CD4-positive, alpha-beta T cell treated with Interleukin-4 for 1 hour (primary cell): Measurements from ENCODE around the gene SBNO1.
A peak's percentile ranks its signal among the peaks of the same experiment; 100 is the strongest.
"Not testable (repeated sequence)": the region's sequence is repeated elsewhere in the genome, so short reads cannot be mapped to it uniquely, and the experiment has no call there.

ENCODE experiments used
- DNase-seq, 2 donors: peaks; one replicate each; pipeline ENCODE4 v3.0.0-alpha.2; 2020 to 2022

The SBNO1 gene

GRCh38 chr12:123388177-123388950 is 23.7 kb upstream of the SBNO1 start:
- peak; percentile 65 to 81 for DNase-seq

- DNase-seq: peak in 1 of 2 donors; percentile 15
These were observed 23.0 kb upstream of the SBNO1 start for GRCh38 chr12:123387508-123388176.

GRCh38 chr12:123385536-123385935 is 20.9 kb upstream of the SBNO1 start:
- not testable (repeated sequence) for DNase-seq

GRCh38 chr12:123384994-123385376 is 20.3 kb upstream of the SBNO1 start:
- DNase-seq: no peak

- no peak for DNase-seq
These were observed 19.8 kb upstream of the SBNO1 start for GRCh38 chr12:123384318-123384993.

- no peak for DNase-seq
These were observed 18.0 kb upstream of the SBNO1 start for GRCh38 chr12:123382684-123383083.

- DNase-seq: no peak
These were observed 14.7 kb upstream of the SBNO1 start for GRCh38 chr12:123379391-123379790.

GRCh38 chr12:123372415-123372814 is 7.8 kb upstream of the SBNO1 start:
- DNase-seq: not testable (repeated sequence)

GRCh38 chr12:123371667-123372368 is 7.2 kb upstream of the SBNO1 start:
- DNase-seq: not testable (repeated sequence)

GRCh38 chr12:123369229-123369628 is 4.6 kb upstream of the SBNO1 start:
- DNase-seq: no peak

GRCh38 chr12:123368431-123368830 is 3.8 kb upstream of the SBNO1 start:
- not testable (repeated sequence) for DNase-seq

GRCh38 chr12:123367511-123367910 is 2.9 kb upstream of the SBNO1 start:
- DNase-seq: no peak

- peak; percentile 99 for DNase-seq
These were observed 624 bp upstream of the SBNO1 start for GRCh38 chr12:123365025-123365917.

- peak in 1 of 2 donors; percentile 20 for DNase-seq
These were observed 711 bp downstream of the SBNO1 start for GRCh38 chr12:123363740-123364531.

- DNase-seq: peak in 1 of 2 donors; percentile 37
These were observed 1.3 kb downstream of the SBNO1 start for GRCh38 chr12:123363390-123363739.

- DNase-seq: no peak
These were observed 6.6 kb downstream of the SBNO1 start for GRCh38 chr12:123358035-123358434.

GRCh38 chr12:123356159-123356670 is 8.4 kb downstream of the SBNO1 start:
- no peak for DNase-seq

- no peak for DNase-seq
These were observed 10.0 kb downstream of the SBNO1 start for GRCh38 chr12:123354600-123354999.

- no peak for DNase-seq
These were observed 13.3 kb downstream of the SBNO1 start for GRCh38 chr12:123351349-123351748.

GRCh38 chr12:123346946-123347345 is 17.7 kb downstream of the SBNO1 start:
- DNase-seq: no peak

GRCh38 chr12:123344086-123344485 is 20.6 kb downstream of the SBNO1 start:
- no peak for DNase-seq
